GM23338 (cell line): Measurements from ENCODE around the gene PIK3R5.

Experiments
- CREB1 ChIP-seq: fragments of 250-450 bp; sonication (Bioruptor Pico); IDR thresholded peaks from 2 replicates; pipeline ENCODE4 v1.5.0; 2020; ENCODE audit warnings: low read depth, mild to moderate bottlenecking, moderate library complexity
- EZH2 ChIP-seq: fragments of 200-600 bp; sonication (generic); IDR thresholded peaks from one replicate; pipeline ENCODE4 v1.8.0; 2017; ENCODE audit warnings: antibody characterized with exemption, mild to moderate bottlenecking, low read depth; ENCODE audit not compliant: unreplicated experiment
- EZH2phosphoT487 ChIP-seq: fragments of 200-600 bp; sonication (generic); IDR thresholded peaks from one replicate; pipeline ENCODE4 v1.8.1; 2018; ENCODE audit warnings: antibody characterized with exemption; ENCODE audit not compliant: unreplicated experiment
- NANOG ChIP-seq: IDR thresholded peaks from 2 replicates; pipeline ENCODE4 v1.6.1; 2016; ENCODE audit warnings: antibody characterized with exemption, borderline replicate concordance
- POLR2AphosphoS5 ChIP-seq: IDR thresholded peaks from 2 replicates; pipeline ENCODE4 v1.6.1; 2016; ENCODE audit warnings: antibody characterized with exemption, low read depth
- TF ChIP-seq, protein P1 (sequence below), 2 experiments: fragments of 200-600 bp in 1 of 2; sonication (generic) in 1 of 2; conservative IDR thresholded peaks; 2 replicates each; pipeline versions ENCODE4 v1.5.1 to v1.6.1; 2016 to 2017; ENCODE audit warnings: antibody characterized with exemption in 2 of 2, low read depth in 2 of 2, mild to moderate bottlenecking in 2 of 2, moderate library complexity in 1 of 2

DNA sequence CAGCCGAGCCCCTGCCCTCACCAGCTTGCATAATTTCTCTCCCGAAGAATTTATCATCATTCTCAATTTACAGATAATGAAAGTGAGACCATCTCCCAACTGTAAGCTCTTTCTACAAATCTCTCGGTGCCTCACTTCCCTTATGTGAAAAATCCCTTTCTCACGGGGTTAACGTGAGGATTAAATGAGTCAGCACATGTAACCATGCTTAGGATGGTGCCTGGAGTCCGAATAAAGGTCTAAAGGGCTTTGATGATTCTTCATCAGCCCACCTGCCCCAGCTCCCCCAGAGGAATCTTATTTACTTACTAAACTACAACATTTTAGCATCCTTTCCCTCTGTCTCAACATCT, 73.2 kb downstream of the PIK3R5 start:
- no peak for TF ChIP-seq EZH2
- TF ChIP-seq, protein P1, sequence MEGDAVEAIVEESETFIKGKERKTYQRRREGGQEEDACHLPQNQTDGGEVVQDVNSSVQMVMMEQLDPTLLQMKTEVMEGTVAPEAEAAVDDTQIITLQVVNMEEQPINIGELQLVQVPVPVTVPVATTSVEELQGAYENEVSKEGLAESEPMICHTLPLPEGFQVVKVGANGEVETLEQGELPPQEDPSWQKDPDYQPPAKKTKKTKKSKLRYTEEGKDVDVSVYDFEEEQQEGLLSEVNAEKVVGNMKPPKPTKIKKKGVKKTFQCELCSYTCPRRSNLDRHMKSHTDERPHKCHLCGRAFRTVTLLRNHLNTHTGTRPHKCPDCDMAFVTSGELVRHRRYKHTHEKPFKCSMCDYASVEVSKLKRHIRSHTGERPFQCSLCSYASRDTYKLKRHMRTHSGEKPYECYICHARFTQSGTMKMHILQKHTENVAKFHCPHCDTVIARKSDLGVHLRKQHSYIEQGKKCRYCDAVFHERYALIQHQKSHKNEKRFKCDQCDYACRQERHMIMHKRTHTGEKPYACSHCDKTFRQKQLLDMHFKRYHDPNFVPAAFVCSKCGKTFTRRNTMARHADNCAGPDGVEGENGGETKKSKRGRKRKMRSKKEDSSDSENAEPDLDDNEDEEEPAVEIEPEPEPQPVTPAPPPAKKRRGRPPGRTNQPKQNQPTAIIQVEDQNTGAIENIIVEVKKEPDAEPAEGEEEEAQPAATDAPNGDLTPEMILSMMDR (conservative IDR thresholded peaks at IDR 0.05; ENCODE audit: low read depth in 2 of 2), result no peak
- TF ChIP-seq POLR2AphosphoS5, result no peak
- TF ChIP-seq EZH2phosphoT487, result no peak
- TF ChIP-seq NANOG, result no peak
- no peak for TF ChIP-seq CREB1
